DND-41 (cell line): ENCODE results near the gene PMP22.

Experiments
- CTCF ChIP-seq: IDR thresholded peaks from 2 replicates; pipeline ENCODE4 v1.5.1; 2012; ENCODE audit warnings: borderline replicate concordance, low read length, moderate library complexity, mild to moderate bottlenecking; ENCODE audit not compliant: poor library complexity, severe bottlenecking; ENCODE audit errors: extremely low read depth
- EZH2 ChIP-seq: IDR thresholded peaks from 3 replicates; pipeline ENCODE4 v1.6.1; 2012; ENCODE audit warnings: borderline replicate concordance, low read depth, mild to moderate bottlenecking, moderate library complexity, low read length, inconsistent platforms; ENCODE audit not compliant: severe bottlenecking

- no peak for TF ChIP-seq CTCF
- no peak for TF ChIP-seq EZH2
Measured at GRCh38 chr17:15237106-15237425, 28.1 kb downstream of the PMP22 start.
